AG04450 (cell line): Measurements from ENCODE around the gene ADAM12. TPM values are rescaled to one million over a fixed set of nuclear protein-coding genes. Genes with fewer than 3 reads are reported as not detected.

Experiments
- CTCF ChIA-PET: fragments of 300-600, 350-600 bp; formaldehyde crosslinking; extraction: SDS; loops from one replicate; lab custom pipeline; 2022; ENCODE audit warnings: antibody characterized with exemption, inconsistent platforms; lab: Charles Lee
- POLR2A ChIA-PET: fragments of 350-600 bp; formaldehyde crosslinking; extraction: SDS; loops from one replicate; lab custom pipeline; 2021; ENCODE audit warnings: antibody characterized with exemption, inconsistent platforms; lab: Yijun Ruan, JAX
- DNase-seq: peaks from one replicate; pipeline ENCODE4 v3.0.0-alpha.2; 2011; ENCODE audit warnings: low read depth, low spot score
- H3K27ac ChIP-seq: one replicate; pipeline ENCODE4 v1.5.1; 2012; ENCODE audit warnings: low read depth, low read length, control low read depth
- H3K27me3 ChIP-seq: one replicate; pipeline ENCODE4 v1.6.0; 2012; ENCODE audit warnings: low read length; ENCODE audit not compliant: control insufficient read depth, insufficient read depth
- H3K4me3 ChIP-seq: 2 replicates; pipeline ENCODE4 v1.5.1; 2011; ENCODE audit warnings: mild to moderate bottlenecking, low read depth, low read length, control low read depth
- H3K9me3 ChIP-seq: 2 replicates; pipeline ENCODE4 v1.5.1; 2012; ENCODE audit warnings: low read length; ENCODE audit not compliant: control insufficient read depth, insufficient read depth
- polyA plus RNA-seq: library from polyadenylated mRNA; depleted of rRNA; stranded (reverse); fragments of >200 nt; gene quantifications from 2 replicates; pipeline ENCODE4 v1.2.3, GENCODE V29; 2011
- TF ChIP-seq, protein P1 (sequence below): IDR thresholded peaks from 2 replicates; pipeline ENCODE4 v1.5.1; 2011; ENCODE audit warnings: low read depth, low read length, control low read depth, inconsistent platforms

Gene ADAM12
- polyA plus RNA-seq, 1 experiment: 8.0 TPM

DNA sequence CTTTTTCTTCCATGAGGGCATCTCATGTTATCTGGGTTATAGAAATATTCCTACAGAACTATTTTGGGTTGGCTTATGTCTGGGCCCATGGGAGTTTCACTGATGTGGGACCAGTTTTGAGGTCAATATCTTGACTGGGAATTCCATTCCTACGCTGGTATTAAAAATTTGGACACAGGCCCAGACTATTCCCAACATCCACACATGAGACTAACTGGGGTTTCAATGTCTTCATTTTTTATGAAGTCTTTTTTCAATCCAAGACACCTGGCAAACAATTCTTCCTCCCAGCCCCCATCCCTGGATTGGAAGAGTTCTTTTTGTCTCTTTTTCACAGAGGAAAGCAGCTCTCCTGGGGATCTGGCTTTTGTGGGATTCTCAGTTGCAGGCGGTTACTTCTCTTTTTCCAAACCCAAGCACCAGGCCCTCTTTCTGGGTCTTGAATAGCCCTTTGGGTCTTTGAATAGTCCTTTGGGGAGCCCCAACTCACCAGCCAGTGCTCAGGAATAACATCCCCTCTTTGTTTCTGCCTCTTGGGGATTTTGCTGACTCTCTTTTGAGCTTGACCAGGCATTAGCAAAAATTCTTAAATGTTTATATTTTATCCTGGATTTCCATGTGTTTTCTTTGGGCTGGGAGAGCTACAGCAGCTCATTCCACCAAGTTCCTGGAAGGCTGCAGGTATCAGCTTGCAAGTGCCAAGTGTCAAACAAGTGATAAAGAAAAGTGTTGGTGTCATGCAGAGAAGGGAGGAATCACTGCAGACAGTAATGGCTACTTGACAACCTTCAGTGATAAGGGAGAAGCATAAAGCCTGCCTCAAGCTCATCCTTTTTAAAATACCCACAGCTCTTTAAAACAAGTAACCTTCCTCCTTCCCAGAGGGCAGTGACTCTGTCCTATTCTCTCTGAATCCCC lies 234.3 kb downstream of the ADAM12 start:
- no peaks in the 10 kb centered on the region for H3K27me3 ChIP-seq
- ChIA-PET POLR2A (no interaction called here), CTCF (interaction anchor here (0.9 kb wide), 1 partner anchor 9 kb away, joined by 3 read pairs; no protein-coding TSS in a partner anchor)
- no peaks in the 10 kb centered on the region for H3K9me3 ChIP-seq
- no peak overlapping the region for H3K27ac ChIP-seq
- no peak overlapping the region for H3K4me3 ChIP-seq
- no peak for DNase-seq
- TF ChIP-seq, protein P1, sequence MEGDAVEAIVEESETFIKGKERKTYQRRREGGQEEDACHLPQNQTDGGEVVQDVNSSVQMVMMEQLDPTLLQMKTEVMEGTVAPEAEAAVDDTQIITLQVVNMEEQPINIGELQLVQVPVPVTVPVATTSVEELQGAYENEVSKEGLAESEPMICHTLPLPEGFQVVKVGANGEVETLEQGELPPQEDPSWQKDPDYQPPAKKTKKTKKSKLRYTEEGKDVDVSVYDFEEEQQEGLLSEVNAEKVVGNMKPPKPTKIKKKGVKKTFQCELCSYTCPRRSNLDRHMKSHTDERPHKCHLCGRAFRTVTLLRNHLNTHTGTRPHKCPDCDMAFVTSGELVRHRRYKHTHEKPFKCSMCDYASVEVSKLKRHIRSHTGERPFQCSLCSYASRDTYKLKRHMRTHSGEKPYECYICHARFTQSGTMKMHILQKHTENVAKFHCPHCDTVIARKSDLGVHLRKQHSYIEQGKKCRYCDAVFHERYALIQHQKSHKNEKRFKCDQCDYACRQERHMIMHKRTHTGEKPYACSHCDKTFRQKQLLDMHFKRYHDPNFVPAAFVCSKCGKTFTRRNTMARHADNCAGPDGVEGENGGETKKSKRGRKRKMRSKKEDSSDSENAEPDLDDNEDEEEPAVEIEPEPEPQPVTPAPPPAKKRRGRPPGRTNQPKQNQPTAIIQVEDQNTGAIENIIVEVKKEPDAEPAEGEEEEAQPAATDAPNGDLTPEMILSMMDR: no peak

DNA sequence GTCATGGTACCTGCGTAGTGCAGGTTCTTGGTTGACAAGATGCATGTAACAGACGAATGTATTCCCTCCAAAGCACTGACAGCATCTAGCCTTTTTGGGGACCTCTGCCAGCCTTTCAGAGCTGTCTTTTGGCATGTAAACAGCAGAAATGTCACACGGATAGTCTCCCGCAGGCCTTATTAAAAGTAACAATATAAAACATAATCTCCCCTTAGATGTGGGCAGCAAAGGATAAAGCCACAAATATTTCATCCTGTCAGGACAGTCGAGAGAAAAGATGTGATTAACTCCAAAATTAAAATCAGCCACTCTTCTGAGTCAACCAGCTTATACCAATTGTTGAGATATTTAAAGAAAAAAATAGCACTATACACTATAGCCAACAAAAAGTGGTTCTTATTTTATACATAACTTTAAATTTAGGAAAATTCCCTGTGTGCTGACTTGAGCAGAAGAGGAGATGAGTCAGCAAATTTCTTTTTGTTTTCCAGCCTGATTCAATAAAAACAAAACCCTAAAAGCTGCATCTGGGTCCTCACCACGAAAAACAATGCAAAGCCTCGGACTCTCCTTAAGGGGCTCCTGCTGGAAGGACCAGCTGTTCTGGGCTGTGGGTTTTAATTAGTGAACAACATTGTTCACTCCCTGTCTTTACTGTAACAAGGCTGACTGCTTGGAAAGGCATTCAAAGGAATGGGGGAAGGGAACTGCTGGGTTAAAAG lies 240.2 kb downstream of the ADAM12 start:
- TF ChIP-seq, protein P1: no peak
- no peak for DNase-seq
- Histone ChIP-seq H3K27me3 (no peaks in the 10 kb centered on the region), H3K27ac (peak overlapping the region; percentile 71), H3K4me3 (no peak overlapping the region), H3K9me3 (no peaks in the 10 kb centered on the region)
- POLR2A ChIA-PET: no interaction called here
- CTCF ChIA-PET: no interaction called here

DNA sequence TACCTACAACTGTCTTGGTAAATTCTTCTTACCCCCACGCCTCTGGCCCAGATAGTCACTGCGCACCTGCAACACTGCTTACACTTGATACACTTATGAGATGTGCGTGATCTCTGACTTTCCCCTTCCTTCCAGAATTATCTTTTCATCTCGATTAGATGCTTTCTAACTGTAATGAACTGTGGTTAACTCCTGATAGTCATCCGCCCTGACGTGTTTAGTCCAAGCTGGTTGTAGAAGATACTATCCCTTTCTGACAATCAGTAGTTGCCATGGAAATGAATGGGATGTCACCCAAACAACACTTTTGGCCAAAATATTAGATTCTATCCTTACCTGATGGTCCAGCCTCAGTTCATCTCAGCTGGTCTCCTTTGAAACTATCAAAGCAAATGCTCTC lies 241.5 kb downstream of the ADAM12 start:
- H3K27me3 ChIP-seq: no peaks in the 10 kb centered on the region
- H3K27ac ChIP-seq: no peak overlapping the region
- CTCF ChIA-PET: no interaction called here
- DNase-seq: no peak
- H3K9me3 ChIP-seq: no peaks in the 10 kb centered on the region
- POLR2A ChIA-PET: no interaction called here
- H3K4me3 ChIP-seq: no peak overlapping the region
- TF ChIP-seq, protein P1: no peak

DNA sequence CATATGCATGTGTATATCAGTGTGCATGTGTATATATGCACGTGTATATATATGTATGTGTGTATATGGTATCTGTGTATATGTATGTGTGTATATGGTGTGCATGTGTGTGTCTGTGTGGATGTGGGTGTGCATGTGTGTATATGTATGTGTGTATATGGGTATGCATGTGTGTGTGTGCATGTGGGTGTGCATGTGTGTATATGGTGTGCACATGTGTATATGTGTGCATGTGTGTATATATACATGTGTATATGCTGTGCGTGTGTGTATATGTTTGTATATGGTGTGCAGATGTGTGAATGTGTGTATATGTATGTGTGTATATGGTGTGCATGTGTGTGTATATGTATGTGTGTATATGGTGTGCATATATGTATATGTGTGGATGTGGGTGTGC lies 245.2 kb downstream of the ADAM12 start:
- Histone ChIP-seq H3K9me3 (no peaks in the 10 kb centered on the region), H3K27me3 (no peaks in the 10 kb centered on the region), H3K4me3 (no peak overlapping the region), H3K27ac (no peak overlapping the region)
- TF ChIP-seq, protein P1: no peak
- DNase-seq: no peak
- ChIA-PET POLR2A (no interaction called here), CTCF (no interaction called here)
